GM19397 (cell line): ENCODE data around the gene SAMD4B.
"Not testable (repeated sequence)": the region's sequence is repeated elsewhere in the genome, so short reads cannot be mapped to it uniquely, and the experiment has no call there.

Experiments used
- ATAC-seq: cut with Tn5 transposase; IDR thresholded peaks from one replicate; pipeline ENCODE4 v1.9.1; 2021; ENCODE audit warnings: mild to moderate bottlenecking, moderate library complexity; ENCODE audit not compliant: unreplicated experiment

Gene SAMD4B, protein sequence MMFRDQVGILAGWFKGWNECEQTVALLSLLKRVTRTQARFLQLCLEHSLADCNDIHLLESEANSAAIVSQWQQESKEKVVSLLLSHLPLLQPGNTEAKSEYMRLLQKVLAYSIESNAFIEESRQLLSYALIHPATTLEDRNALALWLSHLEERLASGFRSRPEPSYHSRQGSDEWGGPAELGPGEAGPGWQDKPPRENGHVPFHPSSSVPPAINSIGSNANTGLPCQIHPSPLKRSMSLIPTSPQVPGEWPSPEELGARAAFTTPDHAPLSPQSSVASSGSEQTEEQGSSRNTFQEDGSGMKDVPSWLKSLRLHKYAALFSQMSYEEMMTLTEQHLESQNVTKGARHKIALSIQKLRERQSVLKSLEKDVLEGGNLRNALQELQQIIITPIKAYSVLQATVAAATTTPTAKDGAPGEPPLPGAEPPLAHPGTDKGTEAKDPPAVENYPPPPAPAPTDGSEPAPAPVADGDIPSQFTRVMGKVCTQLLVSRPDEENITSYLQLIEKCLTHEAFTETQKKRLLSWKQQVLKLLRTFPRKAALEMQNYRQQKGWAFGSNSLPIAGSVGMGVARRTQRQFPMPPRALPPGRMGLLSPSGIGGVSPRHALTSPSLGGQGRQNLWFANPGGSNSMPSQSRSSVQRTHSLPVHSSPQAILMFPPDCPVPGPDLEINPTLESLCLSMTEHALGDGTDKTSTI

DNA sequence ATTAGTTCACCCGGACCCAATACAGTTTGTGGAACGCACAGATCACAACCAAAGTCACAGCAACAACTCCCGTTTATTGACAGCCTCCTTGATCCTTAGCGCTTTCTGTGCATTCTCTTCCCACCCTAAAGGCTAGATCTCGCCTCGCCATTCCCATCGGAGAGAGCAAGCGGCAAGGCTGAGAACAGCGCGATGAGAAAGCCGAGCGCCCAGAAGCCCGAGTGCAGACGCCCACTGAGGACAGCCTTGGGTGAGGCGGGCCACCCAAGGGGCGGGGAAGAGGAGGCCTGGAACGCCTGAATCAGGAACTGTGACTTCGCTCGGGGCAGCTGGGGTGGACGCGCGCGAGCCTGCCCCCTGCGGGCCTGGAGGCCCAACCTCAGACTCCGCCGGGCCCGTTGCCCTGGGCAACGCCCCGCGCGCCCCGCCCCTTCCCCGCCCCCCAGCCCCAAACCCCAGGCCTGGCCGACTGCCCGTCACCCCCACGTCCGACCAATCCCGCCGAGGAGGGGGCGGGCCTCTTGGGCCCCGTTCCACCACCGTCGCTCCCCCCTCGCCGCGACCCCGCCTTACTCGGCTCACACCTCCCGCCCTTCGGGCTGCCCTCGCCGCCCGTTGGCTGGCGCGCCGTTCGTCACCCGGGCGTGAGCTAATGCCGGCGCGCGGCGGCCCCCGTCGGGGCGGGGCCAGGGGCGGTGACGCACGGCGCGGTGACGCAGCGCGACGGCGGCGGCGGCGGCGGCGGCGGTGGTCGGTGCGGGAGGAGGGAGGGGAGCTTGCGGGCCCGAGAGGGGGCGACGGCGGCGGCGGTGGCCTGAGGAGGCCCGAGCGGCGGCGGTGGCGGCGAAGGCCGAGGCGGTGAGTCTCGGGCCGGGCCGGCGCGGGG, at the start of gene SAMD4B:
Gene SAMD4B, plus strand, starts transcription at position 703 of the 886 bp plus-strand sequence. CDS start 14,473 bp downstream, outside the sequence.
- peak; percentile 93 for ATAC-seq

DNA sequence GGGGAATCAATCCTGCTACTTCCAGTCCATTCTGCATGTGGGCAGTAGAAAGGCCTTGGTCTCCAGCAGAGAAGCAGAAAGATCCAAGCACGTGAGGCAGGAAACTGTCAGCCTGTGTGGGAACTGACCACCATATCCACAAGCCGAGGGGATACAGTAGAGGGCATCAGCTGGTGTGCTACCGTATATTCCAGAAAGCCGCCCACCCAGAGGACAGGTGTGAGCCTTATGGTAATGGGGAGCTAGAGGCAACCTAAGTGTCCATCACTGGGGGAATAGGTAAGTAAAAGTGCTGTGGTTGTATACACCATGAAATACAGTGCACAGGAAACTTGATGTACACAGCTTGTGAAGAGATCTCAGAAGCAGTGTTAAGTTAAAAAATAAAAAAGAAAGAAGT, 48.8 kb upstream of the SAMD4B start:
- no peak for ATAC-seq

DNA sequence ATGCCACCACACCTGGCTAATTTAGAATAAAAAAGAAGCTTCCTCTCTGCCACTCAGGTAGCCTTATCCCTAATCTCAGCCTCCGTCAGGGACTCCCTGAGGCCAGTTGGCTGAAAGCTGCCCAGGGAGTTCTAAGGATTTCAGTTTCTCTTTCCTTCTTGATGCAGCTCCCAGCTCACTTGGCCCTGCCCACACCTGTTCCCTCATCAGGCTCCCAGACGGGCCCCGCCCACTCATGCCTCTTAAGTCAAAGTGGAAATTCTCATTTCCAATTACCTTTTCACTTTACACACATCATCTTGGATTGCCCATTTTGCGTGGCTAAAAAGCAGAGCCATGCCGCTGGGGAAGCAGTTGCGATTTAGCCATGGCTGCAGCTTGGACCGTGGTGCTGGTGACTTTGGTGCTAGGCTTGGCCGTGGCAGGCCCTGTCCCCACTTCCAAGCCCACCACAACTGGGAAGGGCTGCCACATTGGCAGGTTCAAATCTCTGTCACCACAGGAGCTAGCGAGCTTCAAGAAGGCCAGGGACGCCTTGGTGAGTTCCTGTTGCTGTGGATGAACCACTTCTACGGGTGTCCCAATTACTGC, 46.1 kb upstream of the SAMD4B start, which contains the start of gene IFNL1:
Gene IFNL1, plus strand, starts transcription at position 353 of the 591 bp plus-strand sequence. Its CDS starts 15 bp downstream, at position 368.
- ATAC-seq: no peak

DNA sequence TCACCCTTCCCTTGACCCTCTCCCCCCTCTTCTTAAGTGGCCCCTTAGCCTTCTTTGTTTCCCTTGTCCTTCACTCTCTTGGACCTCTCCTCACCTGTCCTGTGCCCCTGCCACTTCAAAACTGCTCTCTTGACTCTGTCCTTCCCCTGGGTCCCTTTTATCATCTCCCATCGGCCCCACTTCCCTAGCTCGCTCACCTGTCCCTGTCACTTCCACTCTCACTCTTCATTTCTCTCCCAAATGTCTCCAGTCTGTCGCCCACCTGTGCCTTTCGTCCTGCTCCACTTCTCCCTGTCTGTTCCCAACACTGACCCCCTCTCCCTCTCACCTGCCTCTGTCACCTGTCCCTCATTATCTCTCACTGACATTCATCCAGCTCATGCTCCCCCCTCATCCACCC, 45.3 kb upstream of the SAMD4B start:
- ATAC-seq: no peak

DNA sequence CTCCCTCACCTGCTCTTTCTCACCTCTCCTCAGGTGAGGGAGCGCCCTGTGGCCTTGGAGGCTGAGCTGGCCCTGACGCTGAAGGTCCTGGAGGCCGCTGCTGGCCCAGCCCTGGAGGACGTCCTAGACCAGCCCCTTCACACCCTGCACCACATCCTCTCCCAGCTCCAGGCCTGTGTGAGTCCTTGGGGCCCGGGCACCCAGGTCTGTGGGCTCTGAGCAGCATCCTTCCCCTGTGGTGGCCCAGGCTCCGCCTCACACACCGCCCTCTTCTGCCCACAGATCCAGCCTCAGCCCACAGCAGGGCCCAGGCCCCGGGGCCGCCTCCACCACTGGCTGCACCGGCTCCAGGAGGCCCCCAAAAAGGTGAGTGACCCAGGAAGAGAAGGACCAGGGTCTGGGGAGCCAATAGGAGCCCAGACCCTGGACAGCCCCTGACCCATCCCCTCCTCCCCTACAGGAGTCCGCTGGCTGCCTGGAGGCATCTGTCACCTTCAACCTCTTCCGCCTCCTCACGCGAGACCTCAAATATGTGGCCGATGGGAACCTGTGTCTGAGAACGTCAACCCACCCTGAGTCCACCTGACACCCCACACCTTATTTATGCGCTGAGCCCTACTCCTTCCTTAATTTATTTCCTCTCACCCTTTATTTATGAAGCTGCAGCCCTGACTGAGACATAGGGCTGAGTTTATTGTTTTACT, 44.1 kb upstream of the SAMD4B start:
- ATAC-seq: no peak

DNA sequence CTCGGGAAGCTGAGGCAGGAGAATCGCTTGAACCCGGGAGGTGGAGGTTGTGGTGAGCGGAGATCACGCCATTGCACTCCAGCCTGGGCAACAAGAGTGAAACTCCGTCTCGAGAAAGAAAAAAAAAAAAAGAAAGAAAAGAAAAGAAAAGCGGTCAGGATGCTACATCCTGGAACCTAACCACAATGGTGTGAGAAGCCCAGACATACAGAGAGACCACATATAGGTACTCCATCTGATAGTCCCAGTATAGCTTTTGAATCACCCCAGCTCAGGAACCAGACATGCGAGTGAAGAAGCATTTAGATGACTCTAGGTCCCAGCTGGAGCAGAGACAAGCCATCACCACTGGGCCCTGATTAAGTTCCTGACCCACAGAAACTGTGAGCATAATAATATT, 42.8 kb upstream of the SAMD4B start:
- ATAC-seq: no peak

DNA sequence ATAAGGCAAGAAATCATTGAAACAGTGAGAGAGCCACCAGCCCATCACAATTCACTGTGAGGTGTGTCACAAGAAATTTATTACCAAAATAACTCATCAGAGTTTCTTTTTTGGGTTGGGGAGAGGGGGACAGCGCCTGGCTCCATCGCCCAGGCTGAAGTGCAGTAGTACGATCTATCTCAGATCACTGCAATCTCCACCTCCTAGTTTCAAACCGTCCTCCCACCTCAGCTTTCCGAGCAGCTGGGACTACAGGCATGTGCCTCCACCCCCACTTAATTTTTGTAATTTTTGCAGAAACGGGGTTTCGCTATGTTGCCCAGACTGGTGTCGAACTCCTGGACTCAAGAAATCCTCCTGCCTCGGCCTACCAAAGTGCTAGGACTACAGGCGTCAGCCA, 42.4 kb upstream of the SAMD4B start:
- no peak for ATAC-seq

DNA sequence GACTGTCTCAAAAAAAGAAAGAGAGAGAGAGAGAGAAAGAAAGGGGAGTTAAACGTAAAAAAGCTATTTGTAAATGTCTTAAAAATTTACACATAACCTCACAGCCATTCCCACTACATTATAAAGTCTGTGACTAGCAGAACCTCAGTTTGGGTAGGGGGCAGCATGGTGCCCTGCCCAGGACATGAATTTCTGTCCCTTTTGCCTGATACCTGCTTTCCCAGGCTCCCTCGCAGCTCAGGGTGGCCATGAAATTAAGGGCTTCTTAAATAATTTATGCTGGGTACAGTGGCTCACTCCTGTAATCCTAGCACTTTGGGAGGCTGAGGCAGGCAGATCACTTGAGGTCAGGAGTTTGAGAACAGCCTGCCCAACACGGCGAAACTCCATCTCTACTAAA, 41.2 kb upstream of the SAMD4B start:
- ATAC-seq: no peak

DNA sequence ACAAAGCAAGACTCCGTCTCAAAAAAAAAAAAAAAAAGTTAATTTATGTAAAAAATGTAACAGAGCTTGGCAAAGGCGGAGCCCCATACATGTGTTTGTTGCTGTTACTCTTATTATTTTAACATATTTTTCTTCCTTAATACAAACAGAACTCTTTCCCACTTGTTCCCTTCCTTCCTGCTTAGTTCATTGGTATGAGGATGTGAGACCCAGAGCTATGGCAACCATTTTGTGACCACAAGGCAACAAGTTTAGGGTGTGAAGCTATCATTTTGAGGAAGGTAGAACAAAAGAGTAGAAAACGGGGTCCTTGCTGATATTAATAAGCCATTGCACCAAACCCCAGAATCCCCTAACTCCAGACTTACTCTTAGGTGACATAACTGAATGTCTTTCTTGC, 40.7 kb upstream of the SAMD4B start:
- ATAC-seq: no peak

DNA sequence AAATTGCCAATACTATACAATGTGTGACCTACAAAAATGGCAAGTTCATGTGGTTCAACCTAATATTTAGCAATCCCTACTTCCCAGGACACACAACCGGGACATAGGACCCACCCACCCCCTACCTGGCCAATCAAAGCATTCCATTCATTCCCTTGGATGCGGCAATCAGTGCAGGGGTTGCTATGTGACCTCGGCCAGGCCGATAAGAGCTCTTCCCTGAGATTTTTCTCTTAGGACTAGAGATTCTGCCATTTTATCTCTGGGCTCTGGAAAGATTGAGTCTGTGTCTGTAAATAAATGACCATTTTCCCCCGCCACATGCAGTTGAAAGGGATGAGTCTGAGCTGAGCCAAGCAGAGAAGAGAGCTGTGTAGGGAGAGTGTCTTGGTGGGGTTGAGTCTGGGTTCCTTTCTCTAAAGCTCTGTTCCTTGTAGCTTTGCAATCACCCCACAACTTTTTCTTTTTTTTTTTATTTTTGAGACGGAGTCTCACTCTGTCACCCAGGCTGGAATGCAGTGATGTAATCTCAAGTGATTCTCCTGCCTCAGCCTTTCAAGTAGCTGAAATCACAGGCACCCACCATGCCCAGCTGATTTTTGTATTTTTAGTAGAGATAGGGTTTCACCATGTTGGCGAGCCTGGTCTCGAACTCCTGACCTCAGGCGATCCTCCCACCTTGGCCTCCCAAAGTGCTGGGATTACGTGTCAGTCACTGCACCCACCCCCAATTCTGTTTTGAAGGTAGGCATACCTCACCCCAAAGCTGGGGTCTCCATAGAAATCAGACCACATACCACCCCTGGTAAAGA, 38.6 kb upstream of the SAMD4B start:
- ATAC-seq: no peak

DNA sequence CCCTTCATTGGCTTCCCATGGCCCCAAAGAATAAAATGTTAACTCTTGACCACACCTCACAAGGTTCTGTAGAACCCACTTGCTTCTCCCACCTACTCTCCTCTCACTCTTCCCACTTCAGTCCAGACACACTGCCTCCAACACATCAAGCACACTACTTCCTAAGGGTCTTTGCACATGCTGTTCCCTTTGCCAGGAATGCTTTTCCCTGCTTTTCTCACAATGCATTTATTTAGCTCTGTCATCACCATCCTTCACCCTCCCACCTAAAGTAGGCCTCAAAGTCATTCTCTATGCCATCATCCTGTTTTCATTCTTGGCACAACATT, 38.1 kb upstream of the SAMD4B start:
- no peak for ATAC-seq

DNA sequence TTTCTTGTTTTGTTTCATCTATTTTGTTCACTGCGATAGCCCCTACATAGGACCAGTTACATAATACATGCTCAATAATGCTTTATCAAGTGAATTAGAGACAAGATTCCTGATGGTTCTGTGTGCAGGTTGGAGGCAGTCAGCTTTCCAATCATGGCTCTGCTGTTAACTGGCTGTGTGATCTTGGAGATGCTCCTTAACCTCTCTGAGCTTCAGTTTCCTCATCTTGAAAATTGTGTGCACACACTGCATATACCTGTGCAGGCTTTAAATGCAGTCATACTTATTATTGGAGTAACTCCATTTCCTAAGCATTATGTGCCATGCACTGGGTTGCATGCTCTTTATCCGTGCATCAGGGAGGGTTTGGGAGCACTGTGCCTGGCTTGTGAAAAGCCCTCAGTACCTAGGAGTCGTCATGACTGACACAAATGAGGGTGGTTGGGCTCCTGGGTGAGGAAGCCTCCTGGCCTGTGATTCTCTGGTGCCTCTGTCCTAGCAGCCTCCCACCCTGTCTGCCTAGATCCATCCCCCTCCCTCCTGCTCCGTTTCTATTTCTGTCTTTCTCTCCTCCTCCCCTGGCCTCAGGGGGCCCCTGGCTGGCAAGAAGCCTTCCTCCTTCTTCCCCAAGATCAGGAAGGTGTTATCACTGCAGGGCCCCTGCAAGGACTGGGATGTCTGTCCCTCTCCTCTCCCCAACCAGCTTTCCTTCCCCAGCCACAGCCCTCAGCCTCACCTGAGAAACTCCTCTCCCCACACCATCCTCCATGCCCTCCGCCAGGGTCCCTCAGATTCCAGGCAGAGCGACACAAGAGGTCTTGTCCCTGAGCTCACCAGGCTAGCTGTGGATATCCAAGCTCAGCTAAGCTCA, 37.3 kb upstream of the SAMD4B start:
- ATAC-seq: no peak

DNA sequence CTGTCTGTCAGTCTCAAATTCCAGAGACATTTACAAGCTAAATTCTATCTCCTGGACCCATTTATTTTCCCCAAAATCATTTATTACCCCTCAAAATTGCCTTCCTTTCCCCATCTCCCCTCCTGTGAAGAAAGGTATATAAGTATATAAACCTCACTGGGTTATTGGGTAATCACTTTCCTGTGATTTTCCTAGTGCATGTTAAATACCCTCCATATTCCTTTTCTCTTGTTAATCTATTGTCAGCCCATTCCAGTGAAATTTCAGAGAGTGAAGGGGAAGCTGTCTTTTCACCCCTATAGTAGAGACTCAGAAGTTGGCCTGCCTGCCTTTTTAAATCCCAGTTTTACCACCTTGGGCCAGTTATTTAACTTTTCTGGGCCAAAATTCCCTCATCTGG, 36.1 kb upstream of the SAMD4B start:
- ATAC-seq: no peak

DNA sequence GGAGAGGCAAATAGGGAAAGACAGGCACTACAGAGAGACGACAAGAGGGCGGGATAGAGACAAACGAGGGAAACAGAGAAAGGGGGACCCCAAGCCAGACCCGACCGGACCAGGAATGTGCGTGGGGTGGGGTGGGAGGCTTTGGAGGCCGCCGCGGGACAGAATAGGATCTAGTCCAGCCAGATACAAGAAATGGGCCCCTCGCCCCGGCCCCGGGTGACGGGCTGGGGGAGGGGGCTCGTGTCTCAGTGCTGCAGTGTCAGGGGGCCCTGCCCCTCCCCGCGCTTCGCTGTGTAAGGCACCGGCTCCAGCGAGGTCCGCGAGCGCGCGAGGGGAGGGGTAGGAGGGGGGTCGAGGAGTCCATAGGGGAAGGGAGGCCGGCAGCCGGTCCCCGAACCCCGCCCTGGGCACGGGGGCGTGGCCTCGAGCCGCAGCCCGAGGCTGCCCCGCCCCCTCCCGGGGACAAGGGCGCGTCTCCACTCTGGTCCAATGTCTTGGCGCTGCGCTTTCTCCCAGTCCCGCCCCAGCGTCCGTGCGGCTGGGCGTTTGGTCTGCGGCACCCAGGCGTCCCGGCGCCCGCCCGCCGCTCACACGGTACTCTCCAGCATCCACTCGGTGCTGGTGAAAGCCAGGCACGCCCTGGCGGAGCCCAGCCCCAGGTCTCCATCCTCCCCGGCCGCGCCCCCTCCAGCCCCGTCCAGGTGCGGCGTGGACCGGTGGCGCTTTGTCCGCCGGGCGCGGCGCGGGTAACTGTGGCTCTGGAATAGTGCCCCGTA, 35.0 kb upstream of the SAMD4B start:
- ATAC-seq: no peak

DNA sequence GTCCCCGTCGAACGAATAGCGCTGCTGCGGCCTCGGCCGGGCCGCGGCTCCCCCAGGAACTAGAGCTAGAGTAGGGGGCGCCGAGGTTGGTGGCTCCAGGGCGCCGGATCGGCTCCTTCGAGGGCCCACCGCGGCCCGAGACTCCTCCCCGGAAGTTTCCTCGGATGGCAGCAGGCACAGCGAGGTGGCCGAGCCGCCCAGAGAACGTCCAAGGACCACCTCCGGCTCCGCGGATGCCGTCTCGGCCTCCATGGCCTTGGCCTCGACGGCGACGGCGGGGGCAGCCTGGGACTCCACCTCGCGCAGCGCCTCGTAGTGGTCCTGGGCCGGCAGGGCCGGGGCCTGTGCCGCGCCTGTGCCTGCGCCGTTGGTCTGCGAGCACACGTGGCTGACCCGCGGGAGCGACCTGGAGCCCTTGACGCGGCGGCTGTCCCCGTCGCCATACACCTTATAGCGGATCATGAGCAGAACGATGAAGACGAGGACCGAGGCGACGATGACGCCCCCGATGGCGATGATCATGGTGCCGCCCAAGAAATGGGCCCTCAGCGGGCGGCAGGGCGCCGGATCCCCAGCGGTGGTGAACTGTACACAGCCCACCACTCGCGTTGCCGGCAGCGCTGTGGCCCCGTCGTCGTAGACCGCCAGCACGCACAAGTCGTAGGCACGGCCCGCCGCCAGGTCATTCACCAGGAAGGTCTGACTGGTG, 34.2 kb upstream of the SAMD4B start:
- ATAC-seq: no peak

DNA sequence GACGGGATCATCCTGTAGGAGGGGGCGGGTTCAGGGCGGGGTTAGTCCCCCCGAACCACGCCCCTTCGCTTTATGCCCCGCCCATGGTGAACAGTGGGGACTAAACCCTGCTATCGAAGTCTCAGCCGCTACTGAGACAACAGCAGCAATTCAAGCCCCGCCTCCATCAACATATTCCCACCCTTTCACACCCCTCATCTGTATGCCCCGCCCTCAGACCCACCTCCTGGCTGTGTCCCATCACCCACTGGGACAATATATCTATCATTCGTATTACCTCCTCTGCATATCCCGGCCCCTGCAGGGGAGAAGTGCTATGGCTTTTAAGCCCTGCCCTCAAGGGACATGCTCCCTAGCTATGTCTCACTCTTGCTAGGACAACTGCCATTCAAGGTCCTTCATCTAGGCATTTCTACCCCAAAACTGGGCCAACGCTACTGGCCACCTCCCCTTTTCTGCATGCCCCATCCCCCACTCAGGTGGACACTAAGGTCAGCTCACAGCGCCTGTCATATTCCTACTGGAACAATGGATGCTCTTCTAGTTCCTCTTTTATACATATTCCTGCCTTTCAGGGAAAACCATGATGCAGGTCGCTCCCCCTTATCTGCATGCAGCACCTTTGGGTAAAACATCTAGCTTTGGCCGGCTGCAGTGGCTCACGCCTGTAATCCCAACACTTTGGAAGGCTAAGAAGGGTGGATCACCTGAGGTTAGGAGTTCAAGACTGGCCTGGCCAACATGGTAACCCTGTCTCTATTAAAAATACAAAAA, 33.5 kb upstream of the SAMD4B start:
- no peak for ATAC-seq

DNA sequence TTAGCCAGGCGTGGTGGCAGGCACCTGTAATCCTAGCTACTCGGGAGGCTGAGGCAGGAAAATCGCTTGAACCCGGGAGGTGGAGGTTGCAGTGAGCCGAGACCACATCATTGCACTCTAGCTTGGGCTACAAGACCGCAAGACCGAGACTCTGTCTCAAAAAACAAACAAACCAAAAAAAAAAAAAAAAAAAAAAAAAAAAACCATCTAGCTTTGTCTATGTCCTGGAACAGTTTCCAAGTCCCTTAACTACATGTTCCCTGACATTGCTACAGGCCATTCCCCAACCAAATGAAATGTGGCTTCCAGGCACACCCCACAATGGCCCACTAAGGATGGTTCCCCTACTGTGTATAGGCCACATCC, 32.9 kb upstream of the SAMD4B start:
- not testable (repeated sequence) for ATAC-seq
